ENCODE data around the gene PHACTR2.

GRCh38 chr6:143803769-143804568 is 126.2 kb downstream of the PHACTR2 start:
- TF ChIP-seq CTCF (IDR thresholded peaks at IDR 0.05) (no peak), POLR2A (IDR thresholded peaks at IDR 0.05) (no peak), EP300 (IDR thresholded peaks at IDR 0.05) (no peak)

Measured in gastroesophageal sphincter (tissue), 3 donors.